Activated gamma-delta T cell treated with Interleukin-2 at 50 U/mL for 16 hours (primary cell): ENCODE results near the gene KHNYN.
A peak's percentile ranks its signal among the peaks of the same experiment; 100 is the strongest.

ENCODE experiments used
- DNase-seq: peaks from one replicate; pipeline ENCODE4 v3.0.0-alpha.2; 2020

The KHNYN gene

DNA sequence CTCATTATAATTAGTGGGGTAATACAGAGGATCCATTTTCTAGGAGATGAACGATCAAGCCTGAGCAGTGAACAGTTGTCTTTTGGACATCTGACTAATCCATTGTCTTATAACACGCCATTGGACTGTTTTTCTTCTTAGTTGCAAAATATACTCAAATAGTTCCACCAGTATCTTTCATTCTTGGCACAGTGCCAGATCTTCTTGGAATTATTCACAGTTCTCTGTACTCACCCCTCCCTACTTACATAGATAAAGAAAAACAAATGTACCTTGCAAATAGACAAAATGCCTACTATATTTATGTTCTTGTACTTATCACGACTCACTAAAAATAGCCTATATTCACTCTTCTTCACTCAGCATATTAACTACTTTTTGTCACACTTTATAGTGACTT is 4.0 kb upstream of the KHNYN start:
- DNase-seq: no peak

- DNase-seq: no peak
Observed at GRCh38 chr14:24426150-24426911, 3.4 kb upstream of the KHNYN start.

DNA sequence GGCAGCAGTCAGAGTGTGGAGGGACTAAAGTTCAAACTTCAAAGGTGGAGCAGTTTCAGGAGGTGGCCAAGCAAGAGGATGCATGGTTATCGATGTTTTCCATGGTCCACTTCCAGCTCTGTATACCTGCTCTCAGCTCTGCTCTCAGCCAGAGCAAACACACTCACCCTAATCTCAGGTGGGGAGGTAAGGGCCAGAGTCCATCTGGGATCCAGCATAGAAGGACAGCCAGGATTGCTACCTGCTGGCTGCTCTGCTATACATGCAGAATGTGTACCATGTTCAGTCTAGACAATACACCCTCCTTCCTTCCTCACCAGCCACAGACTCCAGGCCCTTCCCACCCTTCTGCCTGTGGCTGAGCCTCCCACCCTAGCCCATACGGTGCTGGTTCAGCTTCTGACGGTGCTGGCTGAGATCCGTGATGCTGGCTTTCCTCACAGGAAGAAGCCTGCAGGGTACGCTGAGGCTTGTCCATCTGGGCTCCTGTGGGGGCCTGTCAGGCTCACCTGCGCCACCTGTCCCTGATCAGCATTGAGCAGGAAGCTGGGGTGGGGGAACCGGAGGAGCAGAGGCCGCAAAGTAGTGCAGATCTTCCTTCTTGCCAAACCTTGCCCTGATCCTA is 2.7 kb upstream of the KHNYN start:
- no peak for DNase-seq

DNA sequence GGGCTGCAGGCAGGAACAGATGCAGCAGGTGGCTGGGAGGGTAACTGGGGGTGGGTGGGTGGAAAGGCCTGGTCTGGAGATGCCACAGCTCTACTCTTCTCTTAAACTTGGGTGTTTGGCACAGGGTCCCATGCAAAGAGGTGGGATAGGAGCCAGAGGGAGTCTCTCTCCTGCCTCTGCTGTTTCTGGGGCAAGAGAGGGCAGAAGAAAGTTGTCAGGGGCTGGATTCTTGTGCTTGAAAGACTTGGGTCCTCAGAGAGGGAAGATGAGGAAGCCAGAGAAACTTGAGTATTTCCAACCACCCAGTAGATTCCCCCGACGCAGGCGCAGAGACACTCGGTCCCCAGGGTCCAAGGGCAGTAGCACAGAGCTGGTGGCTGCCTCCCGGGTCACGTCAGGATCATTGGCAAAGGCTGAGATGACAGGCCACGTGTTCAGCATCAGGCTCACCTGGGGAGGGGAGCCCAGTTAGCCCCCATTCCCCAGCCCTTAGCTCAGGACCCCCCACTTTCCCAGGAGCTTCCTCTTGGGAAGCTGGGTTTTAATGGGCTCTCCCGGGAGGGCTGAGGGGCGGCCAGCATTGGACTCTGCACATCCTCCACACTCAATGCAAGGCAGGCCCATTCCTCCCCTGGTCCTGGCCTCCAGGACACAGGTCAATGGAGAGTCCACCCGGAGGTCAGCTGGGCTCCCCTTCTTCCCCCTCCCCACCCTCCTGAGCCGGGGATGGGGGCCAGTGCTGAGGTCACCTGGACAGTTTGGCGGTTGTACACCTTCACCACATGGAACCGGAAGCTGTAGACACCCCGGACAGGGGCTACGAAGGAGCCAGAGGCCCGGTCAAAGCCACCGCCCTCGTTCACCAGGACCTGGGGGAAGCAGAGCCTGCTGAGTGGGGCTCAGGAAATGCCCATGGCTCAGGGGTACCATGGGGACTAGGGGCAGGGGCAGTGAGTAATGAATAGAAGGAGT is 1.9 kb upstream of the KHNYN start:
- no peak for DNase-seq

DNA sequence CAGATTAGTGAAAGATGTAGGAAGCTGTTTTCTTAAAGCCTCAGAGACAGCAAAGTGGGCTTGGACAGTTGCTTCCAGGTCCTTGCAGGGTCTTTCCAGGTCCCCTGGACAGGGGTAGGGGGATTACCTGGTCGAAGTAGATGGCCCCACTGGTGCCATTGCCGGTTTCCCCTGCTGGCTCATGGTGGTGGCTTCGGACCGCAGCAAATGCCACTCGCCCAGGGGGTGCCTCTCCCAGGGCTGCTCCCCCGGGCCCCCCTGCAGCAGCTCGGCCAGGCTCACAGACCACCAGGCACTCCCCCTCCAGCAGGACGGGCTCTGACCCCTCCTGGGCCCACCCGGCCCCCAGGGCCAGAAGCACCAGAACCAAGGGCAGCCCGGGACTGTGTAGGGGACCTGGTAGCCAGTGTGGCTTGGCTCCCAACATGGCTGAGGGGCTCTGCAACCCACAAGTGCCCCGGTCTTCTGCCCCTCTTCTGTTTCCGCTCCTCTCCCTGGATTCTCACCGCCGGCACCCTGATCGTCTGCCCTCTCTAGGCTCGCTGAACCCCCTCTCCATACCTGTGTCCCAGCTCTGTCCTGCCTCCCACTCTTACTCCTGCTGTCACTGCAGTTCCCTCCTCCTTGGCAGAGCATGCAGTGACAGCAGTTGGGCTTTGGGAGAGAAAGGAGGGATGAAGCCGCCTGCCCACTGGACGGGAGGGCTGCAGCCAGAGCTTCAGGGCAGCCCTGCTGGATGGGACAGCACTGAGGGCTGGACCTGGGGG is 943 bp upstream of the KHNYN start:
- no peak for DNase-seq

DNA sequence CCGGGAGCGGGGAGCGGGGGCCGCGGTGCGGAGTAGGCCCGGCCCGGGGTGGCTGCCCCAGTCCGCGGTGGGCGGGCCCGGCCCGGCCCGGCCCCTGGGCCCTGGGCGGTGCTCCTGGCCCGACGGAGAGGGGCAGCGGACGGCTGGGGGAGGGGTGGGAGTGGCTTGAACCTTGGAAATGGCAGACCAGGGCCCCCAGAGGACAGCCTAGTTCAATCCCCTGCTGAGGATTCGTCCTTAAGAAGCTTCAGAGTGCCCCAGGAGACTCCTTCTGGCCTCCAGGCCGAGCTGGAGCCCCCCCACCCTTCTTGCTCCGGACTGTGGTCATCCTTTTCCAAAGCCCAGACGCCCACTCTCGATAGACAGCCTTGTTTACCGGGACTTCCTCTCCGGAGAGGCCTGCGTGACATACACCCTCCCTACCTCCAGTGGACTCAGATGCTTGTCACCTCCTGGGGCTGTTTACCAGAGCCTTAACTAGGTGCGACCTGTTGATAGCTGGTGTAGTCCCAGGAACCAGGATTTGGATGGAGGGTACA is 458 bp downstream of the KHNYN start:
- DNase-seq: peak; percentile 47

DNA sequence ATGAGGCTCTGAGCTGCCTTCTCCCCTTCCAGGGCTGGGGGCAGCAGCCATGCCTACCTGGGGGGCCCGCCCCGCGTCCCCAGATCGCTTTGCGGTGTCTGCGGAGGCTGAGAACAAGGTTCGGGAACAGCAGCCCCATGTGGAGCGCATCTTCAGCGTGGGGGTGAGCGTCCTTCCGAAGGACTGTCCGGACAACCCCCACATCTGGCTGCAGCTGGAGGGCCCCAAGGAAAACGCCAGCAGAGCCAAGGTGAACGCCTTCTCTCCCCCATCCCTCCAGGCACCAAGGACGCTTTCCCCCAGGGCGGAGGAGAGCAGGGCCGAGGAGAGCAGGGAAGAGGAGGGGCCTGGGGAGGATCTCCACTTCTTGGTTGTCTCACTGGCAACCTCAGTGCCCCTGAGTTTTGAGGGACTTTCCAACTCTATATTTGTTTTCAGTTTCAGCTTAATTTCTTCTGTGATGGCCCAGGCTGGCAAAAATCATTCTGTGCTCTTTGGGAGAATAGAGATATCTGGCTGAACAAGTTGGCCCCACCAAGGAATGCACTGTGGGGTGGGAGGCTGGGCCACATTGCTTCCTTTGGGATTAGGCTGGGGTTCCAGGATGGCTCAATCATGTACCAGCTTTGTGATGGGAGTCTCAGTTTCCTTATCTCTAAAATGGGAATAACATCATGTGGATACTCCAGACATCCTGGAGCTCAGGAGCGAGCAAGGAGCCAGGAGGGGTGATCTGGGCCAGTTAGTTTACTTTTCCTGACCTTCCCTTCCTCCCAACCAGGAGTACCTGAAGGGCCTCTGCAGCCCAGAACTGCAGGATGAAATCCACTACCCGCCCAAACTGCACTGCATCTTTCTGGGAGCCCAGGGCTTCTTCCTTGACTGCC is 1.2 kb downstream of the KHNYN start:
- peak; percentile 26 for DNase-seq

GRCh38 chr14:24431569-24432258 is 2.0 kb downstream of the KHNYN start:
- peak; percentile 89 for DNase-seq

GRCh38 chr14:24432259-24433131 is 2.7 kb downstream of the KHNYN start:
- no peak for DNase-seq

DNA sequence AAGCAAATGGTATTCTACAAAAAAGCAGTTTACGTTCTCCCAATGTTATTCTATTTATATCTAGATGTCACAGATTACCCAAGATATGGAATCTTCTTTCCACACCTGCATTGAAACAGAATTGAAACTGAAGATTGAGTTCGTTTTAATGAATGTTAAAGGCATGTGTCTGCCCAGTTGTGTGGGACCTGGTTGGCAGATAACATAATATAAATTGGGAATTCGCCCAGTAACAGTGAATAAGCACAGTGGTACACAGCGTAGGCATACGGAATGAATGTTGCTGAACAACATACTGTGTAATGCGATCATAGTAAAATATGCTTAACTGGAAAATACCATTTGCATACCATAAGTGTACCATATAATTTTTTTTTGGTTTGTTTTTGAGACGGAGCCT is 4.3 kb downstream of the KHNYN start:
- no peak for DNase-seq

GRCh38 chr14:24434676-24435075 is 4.9 kb downstream of the KHNYN start:
- no peak for DNase-seq

DNA sequence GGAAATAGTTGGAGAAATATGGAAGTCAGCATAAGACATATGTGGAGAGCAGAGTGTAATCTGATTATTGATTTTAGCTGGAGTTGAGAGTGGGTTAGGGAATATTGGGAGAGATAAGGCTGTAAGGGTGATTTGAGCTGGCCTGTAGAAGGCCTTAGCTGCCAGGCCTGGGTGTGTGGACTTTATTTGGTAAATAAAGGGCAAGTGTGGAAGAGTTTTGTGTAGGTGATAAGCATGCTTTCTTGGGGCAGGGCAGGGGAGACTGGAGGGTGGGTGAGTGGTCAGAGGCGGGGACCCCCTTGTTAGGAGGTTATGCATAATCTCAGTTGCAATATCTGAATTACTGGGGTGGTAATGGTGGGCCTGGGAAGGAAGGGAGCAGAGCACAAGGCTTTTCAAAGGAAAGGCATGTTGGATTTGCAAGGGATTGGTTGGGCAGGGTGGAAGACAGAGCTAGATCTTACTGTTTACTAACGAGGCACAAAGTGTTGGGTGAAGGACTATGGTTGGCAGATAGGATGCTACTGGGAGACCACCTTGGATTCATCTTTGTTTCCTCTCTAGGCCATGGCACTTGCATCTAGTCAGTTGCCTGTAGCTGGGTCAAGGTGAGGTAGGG is 5.5 kb downstream of the KHNYN start:
- DNase-seq: no peak

DNA sequence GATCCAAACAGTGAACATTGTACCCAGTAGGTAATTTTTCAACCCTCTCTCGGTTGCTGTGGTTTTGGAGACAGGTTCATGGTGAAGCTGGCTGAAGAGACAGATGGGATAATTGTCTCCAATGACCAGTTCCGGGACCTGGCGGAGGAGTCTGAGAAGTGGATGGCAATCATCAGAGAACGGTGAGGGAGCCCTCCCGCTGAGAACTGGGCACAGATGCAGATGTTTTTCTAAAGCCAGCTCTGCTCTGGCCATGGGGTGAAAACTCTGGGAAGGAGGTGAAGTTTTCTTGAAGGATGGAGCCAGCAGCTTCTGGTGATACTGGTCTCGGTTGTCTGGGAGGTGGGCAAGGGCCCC is 6.2 kb downstream of the KHNYN start:
- DNase-seq: no peak

DNA sequence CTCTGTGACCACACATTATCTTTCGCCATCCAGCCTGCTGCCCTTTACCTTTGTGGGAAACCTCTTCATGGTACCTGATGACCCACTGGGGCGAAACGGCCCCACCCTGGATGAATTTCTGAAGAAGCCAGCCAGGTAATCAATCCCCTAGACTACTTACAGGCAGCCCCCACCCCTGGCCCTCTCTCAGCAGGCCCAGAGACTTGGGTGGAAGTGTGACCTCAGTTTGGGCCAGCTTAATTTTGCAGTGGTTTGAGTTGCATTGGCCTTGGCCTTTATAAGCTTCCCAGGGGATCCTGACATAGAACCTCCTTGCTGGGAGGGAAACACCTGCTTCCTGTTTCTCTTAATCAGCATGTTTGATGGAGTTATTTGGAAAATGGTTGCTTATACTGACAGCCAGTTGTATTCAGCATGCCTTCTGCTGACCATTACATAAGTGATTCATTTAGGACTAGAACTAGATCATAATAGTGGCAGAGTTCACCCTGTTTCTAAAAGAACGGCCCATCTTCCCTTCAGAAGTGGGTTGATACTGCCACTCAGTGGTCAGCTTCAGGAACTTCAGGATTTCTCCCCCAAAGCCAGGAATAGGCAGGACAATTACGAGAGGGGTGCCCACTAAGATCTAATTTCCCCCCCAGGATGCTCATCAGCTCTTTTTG is 6.7 kb downstream of the KHNYN start:
- DNase-seq: peak; percentile 29

GRCh38 chr14:24437020-24437735 is 7.4 kb downstream of the KHNYN start:
- DNase-seq: no peak

- DNase-seq: no peak
Observed at GRCh38 chr14:24437736-24438067, 7.9 kb downstream of the KHNYN start.

DNA sequence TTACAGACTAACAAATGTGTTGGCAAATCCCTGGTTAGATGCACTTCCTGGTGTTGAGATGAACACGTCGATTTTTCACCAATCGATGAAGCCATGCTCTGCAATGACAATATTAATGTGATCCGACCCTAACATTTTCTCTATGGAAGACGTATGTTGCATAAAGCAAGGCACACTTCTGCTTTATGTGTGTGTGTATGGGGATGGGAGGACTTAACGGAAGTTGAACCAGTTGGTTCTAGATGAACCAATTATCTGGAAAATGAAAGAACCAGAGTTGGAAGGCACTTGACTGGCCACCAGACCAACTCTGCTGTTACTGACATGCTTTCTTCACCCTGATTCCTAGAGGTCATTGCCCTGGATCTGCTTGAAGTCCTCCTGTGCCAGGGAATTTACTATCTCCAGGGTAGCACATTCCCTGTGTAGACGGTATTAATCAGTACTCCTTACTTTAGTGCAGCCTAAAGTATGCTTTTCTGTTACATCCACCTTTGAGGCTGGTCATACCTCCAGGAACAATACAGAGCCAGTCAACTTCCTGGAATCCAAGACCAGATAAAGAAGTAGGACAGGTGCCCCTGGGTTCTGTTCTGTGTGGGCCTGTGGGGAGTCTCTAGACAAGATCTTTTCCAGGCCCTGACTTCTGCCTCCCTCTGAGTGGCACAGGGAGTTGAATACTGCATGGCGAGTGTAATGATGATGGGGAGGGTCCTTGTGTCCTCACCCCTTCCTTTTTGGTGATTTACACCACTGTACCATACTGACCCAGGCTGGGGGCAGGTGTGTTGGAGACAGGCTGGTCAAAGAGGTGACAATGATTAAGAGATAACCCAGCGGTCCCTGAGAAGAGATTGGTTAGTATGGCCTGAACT is 8.7 kb downstream of the KHNYN start:
- DNase-seq: no peak
